ENCODE data around the gene TMBIM6. TPM values are rescaled to one million over a fixed set of nuclear protein-coding genes. Genes with fewer than 3 reads are reported as not detected.

Gene TMBIM6
- total RNA-seq, 1 experiment from 2014 or later = 402 TPM

- ATAC-seq = no peak
- Histone ChIP-seq H3K9ac (ENCODE audit: low read length) (no peak overlapping the region), H3K4me3 (ENCODE audit: low read length) (no peak overlapping the region), H2AFZ (ENCODE audit: low read length) (no peak overlapping the region), H3K79me2 (ENCODE audit: low read length) (no peaks in the 10 kb centered on the region), H3K27ac (ENCODE audit: low read length) (no peak overlapping the region), H3K36me3 (ENCODE audit: low read depth, low read length) (no peaks in the 10 kb centered on the region), H3K4me2 (ENCODE audit: low read length) (no peak overlapping the region), H3K4me1 (ENCODE audit: insufficient read depth, low read length) (no peaks in the 10 kb centered on the region), H3K9me2 (replicated peaks; ENCODE audit: low read length) (no peaks in the 10 kb centered on the region), H3F3A (ENCODE audit: low read length, unreplicated experiment) (no peaks in the 10 kb centered on the region), H3K27me3 (ENCODE audit: low read length) (no peaks in the 10 kb centered on the region), H4K20me1 (ENCODE audit: low read length) (no peaks in the 10 kb centered on the region), H3K9me3 (ENCODE audit: low read length) (no peaks in the 10 kb centered on the region)
- POLR2A ChIA-PET (ENCODE audit: unreplicated experiment) = no interaction called here
- CTCF ChIA-PET = no interaction called here
- BruUV-seq (replicated peaks) = no TSS peak
- TF ChIP-seq EZH2 (IDR thresholded peaks at IDR 0.05; ENCODE audit: low read length, unreplicated experiment) = no peak
- TF ChIP-seq CTCF (conservative IDR thresholded peaks at IDR 0.05; ENCODE audit: low read depth, low read length) = no peak
- TF ChIP-seq EZH2phosphoT487 (IDR thresholded peaks at IDR 0.05; ENCODE audit: borderline replicate concordance, low read length) = no peak
- no peak for DNase-seq
- intact Hi-C loops (cut with micrococcal nuclease) = no loop called here
Measured at GRCh38 chr12:49808686-49809380, 67.5 kb downstream of the TMBIM6 start.

- H3K27ac ChIP-seq (ENCODE audit: low read length) = no peak overlapping the region
- ChIA-PET CTCF (no interaction called here), POLR2A (ENCODE audit: unreplicated experiment) (no interaction called here)
- H3K9me3 ChIP-seq (ENCODE audit: low read length) = no peaks in the 10 kb centered on the region
- intact Hi-C loops (cut with micrococcal nuclease) = no loop called here
- TF ChIP-seq EZH2phosphoT487 (IDR thresholded peaks at IDR 0.05; ENCODE audit: borderline replicate concordance, low read length) (no peak), EZH2 (IDR thresholded peaks at IDR 0.05; ENCODE audit: low read length, unreplicated experiment) (no peak), CTCF (conservative IDR thresholded peaks at IDR 0.05; ENCODE audit: low read depth, low read length) (no peak)
- H3K27me3 ChIP-seq (ENCODE audit: low read length) = no peaks in the 10 kb centered on the region
- no peak overlapping the region for H3K4me2 ChIP-seq (ENCODE audit: low read length)
- no peaks in the 10 kb centered on the region for H3F3A ChIP-seq (ENCODE audit: low read length, unreplicated experiment)
- no peaks in the 10 kb centered on the region for H4K20me1 ChIP-seq (ENCODE audit: low read length)
- H3K4me1 ChIP-seq (ENCODE audit: insufficient read depth, low read length) = no peaks in the 10 kb centered on the region
- no TSS peak for BruUV-seq (replicated peaks)
- no peaks in the 10 kb centered on the region for H3K9me2 ChIP-seq (replicated peaks; ENCODE audit: low read length)
- H3K4me3 ChIP-seq (ENCODE audit: low read length) = no peak overlapping the region
- no peaks in the 10 kb centered on the region for H3K79me2 ChIP-seq (ENCODE audit: low read length)
- H3K36me3 ChIP-seq (ENCODE audit: low read depth, low read length) = no peaks in the 10 kb centered on the region
- ATAC-seq (no peak), DNase-seq (no peak)
- H2AFZ ChIP-seq (ENCODE audit: low read length) = no peak overlapping the region
- no peak overlapping the region for H3K9ac ChIP-seq (ENCODE audit: low read length)
Measured at GRCh38 chr12:49809381-49809905, 68.1 kb downstream of the TMBIM6 start.

- H3K9me2 ChIP-seq (replicated peaks; ENCODE audit: low read length) = no peaks in the 10 kb centered on the region
- no peaks in the 10 kb centered on the region for H4K20me1 ChIP-seq (ENCODE audit: low read length)
- BruUV-seq (replicated peaks) = no TSS peak
- H3K4me1 ChIP-seq (ENCODE audit: insufficient read depth, low read length) = no peaks in the 10 kb centered on the region
- no peak overlapping the region for H3K27ac ChIP-seq (ENCODE audit: low read length)
- no peaks in the 10 kb centered on the region for H3K36me3 ChIP-seq (ENCODE audit: low read depth, low read length)
- no peak overlapping the region for H3K4me2 ChIP-seq (ENCODE audit: low read length)
- no peaks in the 10 kb centered on the region for H3K79me2 ChIP-seq (ENCODE audit: low read length)
- H3K9me3 ChIP-seq (ENCODE audit: low read length) = no peaks in the 10 kb centered on the region
- no peak overlapping the region for H3K4me3 ChIP-seq (ENCODE audit: low read length)
- H3F3A ChIP-seq (ENCODE audit: low read length, unreplicated experiment) = no peaks in the 10 kb centered on the region
- intact Hi-C loops (cut with micrococcal nuclease) = no loop called here
- ATAC-seq (no peak), DNase-seq (no peak)
- no peak overlapping the region for H2AFZ ChIP-seq (ENCODE audit: low read length)
- no peak for TF ChIP-seq EZH2phosphoT487 (IDR thresholded peaks at IDR 0.05; ENCODE audit: borderline replicate concordance, low read length)
- TF ChIP-seq CTCF (conservative IDR thresholded peaks at IDR 0.05; ENCODE audit: low read depth, low read length) = no peak
- no peak for TF ChIP-seq EZH2 (IDR thresholded peaks at IDR 0.05; ENCODE audit: low read length, unreplicated experiment)
- no peak overlapping the region for H3K9ac ChIP-seq (ENCODE audit: low read length)
- ChIA-PET CTCF (no interaction called here), POLR2A (ENCODE audit: unreplicated experiment) (no interaction called here)
- no peaks in the 10 kb centered on the region for H3K27me3 ChIP-seq (ENCODE audit: low read length)
Measured at GRCh38 chr12:49809906-49810389, 68.6 kb downstream of the TMBIM6 start.

Data from PC-3 (cell line).